Osteocyte (in vitro differentiated cells): ENCODE measurements around the gene ZNF197. TPM values are rescaled to one million over a fixed set of nuclear protein-coding genes. Genes with fewer than 3 reads are reported as not detected.
"Not testable (repeated sequence)": the region's sequence is repeated elsewhere in the genome, so short reads cannot be mapped to it uniquely, and the experiment has no call there.

Experiments used
- DNase-seq: peaks from one replicate; pipeline ENCODE4 v3.0.0; 2021; ENCODE audit warnings: mixed read lengths; ENCODE audit not compliant: unreplicated experiment; ENCODE audit errors: extremely low spot score
- H3K27ac Mint-ChIP-seq: one replicate; pipeline ENCODE4 v1.8.0; 2021; ENCODE audit warnings: mild to moderate bottlenecking, mixed read lengths; ENCODE audit not compliant: unreplicated experiment
- H3K27me3 Mint-ChIP-seq: one replicate; pipeline ENCODE4 v1.8.0; 2021; ENCODE audit warnings: mixed read lengths; ENCODE audit not compliant: unreplicated experiment
- H3K36me3 Mint-ChIP-seq: one replicate; pipeline ENCODE4 v1.8.0; 2021; ENCODE audit warnings: mixed read lengths; ENCODE audit not compliant: unreplicated experiment
- H3K4me1 Mint-ChIP-seq: one replicate; pipeline ENCODE4 v1.8.0; 2021; ENCODE audit warnings: mixed read lengths; ENCODE audit not compliant: unreplicated experiment
- H3K4me3 Mint-ChIP-seq: one replicate; pipeline ENCODE4 v1.8.0; 2021; ENCODE audit warnings: mild to moderate bottlenecking, moderate library complexity, mixed read lengths; ENCODE audit not compliant: unreplicated experiment
- H3K9me3 Mint-ChIP-seq: one replicate; pipeline ENCODE4 v1.8.0; 2021; ENCODE audit warnings: mixed read lengths; ENCODE audit not compliant: unreplicated experiment
- CTCF ChIP-seq: fragments of 200-600 bp; sonication (generic); IDR thresholded peaks from 2 replicates; pipeline ENCODE4 v1.5.0; 2021; ENCODE audit warnings: antibody characterized with exemption, mild to moderate bottlenecking, moderate library complexity
- long read RNA-seq: library from polyadenylated mRNA; unstranded; transcript quantifications from one replicate; pipeline ENCODE4 v2.0.0, GENCODE V29; 2021
- total RNA-seq: library from RNA; stranded (reverse); gene quantifications from 2 replicates; pipeline ENCODE4 v1.2.1, GENCODE V29; 2021

The ZNF197 gene
- 20.1 and 21.9 TPM in 2 replicates for total RNA-seq
- long read RNA-seq, full-length matches to known transcripts = 33 of 79 reads
- long read RNA-seq, partial matches to known transcripts = 10 of 79 reads
- long read RNA-seq, other reads (novel, unspliced or antisense) = 36 of 79 reads

- peaks cover 29% of the 10 kb centered on the region for H3K4me1 Mint-ChIP-seq
- peak; percentile 92 for DNase-seq
- peak; percentile 16 for TF ChIP-seq CTCF
- H3K27ac Mint-ChIP-seq = peak within 1 kb of the TSS; percentile 93
- H3K36me3 Mint-ChIP-seq = peaks cover 15% of the 10 kb centered on the region
- no peaks in the 10 kb centered on the region for H3K27me3 Mint-ChIP-seq
- H3K9me3 Mint-ChIP-seq = no peaks in the 10 kb centered on the region
- H3K4me3 Mint-ChIP-seq = peak within 1 kb of the TSS; percentile 89
These were observed at the start of gene ZNF197 for GRCh38 chr3:44624749-44625480. TSS of gene ZNF197 (plus strand) at chr3:44625036. CDS start at chr3:44629155, 4,119 bp downstream.

GRCh38 chr3:44576613-44577012, 48.2 kb upstream of the ZNF197 start:
- peaks cover 23% of the 10 kb centered on the region for H3K36me3 Mint-ChIP-seq
- H3K27me3 Mint-ChIP-seq = no peaks in the 10 kb centered on the region
- no peak for DNase-seq
- no peak overlapping the region for H3K4me3 Mint-ChIP-seq
- no peaks in the 10 kb centered on the region for H3K4me1 Mint-ChIP-seq
- peaks cover 15% of the 10 kb centered on the region for H3K9me3 Mint-ChIP-seq
- H3K27ac Mint-ChIP-seq = no peak overlapping the region
- no peak for TF ChIP-seq CTCF

GRCh38 chr3:44577354-44577952, 47.4 kb upstream of the ZNF197 start:
- not testable (repeated sequence) for H3K4me1 Mint-ChIP-seq, H3K4me3 Mint-ChIP-seq, H3K27me3 Mint-ChIP-seq, H3K9me3 Mint-ChIP-seq, H3K27ac Mint-ChIP-seq, DNase-seq
- peaks cover 17% of the 10 kb centered on the region for H3K36me3 Mint-ChIP-seq

GRCh38 chr3:44578316-44578715, 46.5 kb upstream of the ZNF197 start:
- not testable (repeated sequence) for DNase-seq, H3K27me3 Mint-ChIP-seq, H3K4me3 Mint-ChIP-seq, H3K9me3 Mint-ChIP-seq, H3K4me1 Mint-ChIP-seq, H3K27ac Mint-ChIP-seq
- peaks cover 12% of the 10 kb centered on the region for H3K36me3 Mint-ChIP-seq

GRCh38 chr3:44578924-44579515, 45.8 kb upstream of the ZNF197 start:
- not testable (repeated sequence) for H3K27ac Mint-ChIP-seq, H3K4me3 Mint-ChIP-seq, H3K4me1 Mint-ChIP-seq, DNase-seq, H3K9me3 Mint-ChIP-seq, H3K27me3 Mint-ChIP-seq
- peaks cover 12% of the 10 kb centered on the region for H3K36me3 Mint-ChIP-seq

GRCh38 chr3:44579749-44580148, 45.1 kb upstream of the ZNF197 start:
- H3K4me3 Mint-ChIP-seq, H3K27me3 Mint-ChIP-seq, H3K4me1 Mint-ChIP-seq, H3K27ac Mint-ChIP-seq, H3K9me3 Mint-ChIP-seq, H3K36me3 Mint-ChIP-seq, DNase-seq: not testable (repeated sequence)

GRCh38 chr3:44580971-44581370, 43.9 kb upstream of the ZNF197 start:
- not testable (repeated sequence) for H3K27me3 Mint-ChIP-seq, H3K27ac Mint-ChIP-seq, H3K9me3 Mint-ChIP-seq, DNase-seq, H3K36me3 Mint-ChIP-seq, H3K4me3 Mint-ChIP-seq
- peaks cover 15% of the 10 kb centered on the region for H3K4me1 Mint-ChIP-seq
